Central memory CD4-positive, alpha-beta T cell (primary cell): Measurements from ENCODE around the gene ANO9.
"Not testable (repeated sequence)": the region's sequence is repeated elsewhere in the genome, so short reads cannot be mapped to it uniquely, and the experiment has no call there.

ENCODE experiments used
- DNase-seq: peaks from one replicate; pipeline ENCODE4 v3.0.0; 2022

ANO9 gene

DNA sequence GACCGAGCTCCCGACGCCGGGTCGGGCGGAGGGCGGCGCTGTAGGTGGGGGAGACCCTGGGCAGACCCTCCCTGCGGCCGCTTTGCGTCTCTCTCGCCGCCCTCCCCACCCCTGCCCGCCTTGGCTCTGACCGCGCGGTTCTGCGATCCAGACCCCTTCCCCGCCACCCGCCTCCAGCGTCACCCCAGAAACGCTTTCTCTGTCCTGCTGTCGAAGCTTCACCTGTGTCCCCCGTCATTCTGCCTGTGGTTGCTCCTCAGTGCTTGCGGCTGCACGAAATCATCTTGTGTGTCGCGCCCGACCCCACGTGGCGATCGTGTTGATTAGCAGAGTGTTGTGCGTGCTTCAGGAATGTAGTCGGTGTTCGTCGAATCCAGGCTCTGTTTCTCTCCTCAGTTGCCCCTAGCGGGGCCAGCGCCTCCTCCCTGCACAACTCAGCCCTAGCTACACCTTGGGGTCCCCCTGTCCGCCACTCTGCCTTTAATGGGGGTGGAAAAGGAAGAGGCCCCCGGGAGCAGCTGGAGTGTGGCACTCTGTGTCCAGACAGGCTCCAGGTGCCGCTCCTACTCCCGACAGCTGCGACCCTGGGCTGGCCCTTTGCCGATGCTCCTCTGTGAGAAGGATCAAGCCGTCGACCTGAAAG lies 9.1 kb upstream of the ANO9 start:
- DNase-seq = peak; percentile 86

DNA sequence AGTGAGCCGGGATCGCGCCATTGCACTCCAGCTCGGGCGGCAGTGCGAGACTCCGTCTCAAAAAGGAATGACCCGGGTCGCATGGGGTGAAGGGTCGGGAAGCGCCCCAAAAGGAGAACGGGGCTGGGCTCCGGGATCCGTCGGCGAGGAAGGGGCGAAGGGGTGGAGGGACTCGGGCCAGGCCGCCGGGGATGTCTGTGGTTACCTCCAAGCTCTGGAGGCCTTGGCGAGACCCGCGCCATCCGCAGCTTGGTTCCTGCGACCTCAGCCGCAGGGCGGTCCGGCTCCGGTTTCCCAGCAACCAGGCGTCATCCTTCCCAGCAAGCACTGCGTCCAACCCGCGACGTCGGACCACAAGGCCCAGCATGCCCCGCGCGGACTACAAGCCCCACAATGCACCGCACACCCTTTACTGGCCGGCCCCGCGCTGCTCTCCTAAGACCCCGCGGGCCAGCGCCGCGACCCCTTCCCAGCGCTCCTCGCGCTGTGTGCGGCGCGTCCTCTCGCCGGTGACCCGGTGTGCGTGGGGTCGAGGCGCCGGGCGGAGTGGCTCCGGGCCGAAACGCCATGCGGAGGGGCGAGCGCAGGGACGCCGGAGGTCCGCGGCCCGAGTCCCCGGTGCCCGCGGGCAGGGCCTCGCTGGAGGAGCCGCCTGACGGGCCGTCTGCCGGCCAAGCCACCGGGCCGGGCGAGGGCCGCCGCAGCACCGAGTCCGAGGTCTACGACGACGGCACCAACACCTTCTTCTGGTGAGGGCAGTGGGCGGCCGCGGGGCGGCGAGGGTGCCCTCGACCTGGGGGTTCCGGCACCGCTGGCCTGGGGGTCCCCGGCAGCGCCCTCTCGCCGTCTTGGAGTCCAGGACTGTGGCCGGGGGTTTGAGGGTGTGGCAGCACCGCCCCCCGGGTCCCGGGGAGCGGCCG lies 8.3 kb upstream of the ANO9 start, which contains the start of gene PTDSS2:
TSS of gene PTDSS2 (plus strand) at position 391 of the 920 bp plus-strand sequence. CDS start at position 568, 177 bp downstream.
- peak; percentile 92 for DNase-seq

DNA sequence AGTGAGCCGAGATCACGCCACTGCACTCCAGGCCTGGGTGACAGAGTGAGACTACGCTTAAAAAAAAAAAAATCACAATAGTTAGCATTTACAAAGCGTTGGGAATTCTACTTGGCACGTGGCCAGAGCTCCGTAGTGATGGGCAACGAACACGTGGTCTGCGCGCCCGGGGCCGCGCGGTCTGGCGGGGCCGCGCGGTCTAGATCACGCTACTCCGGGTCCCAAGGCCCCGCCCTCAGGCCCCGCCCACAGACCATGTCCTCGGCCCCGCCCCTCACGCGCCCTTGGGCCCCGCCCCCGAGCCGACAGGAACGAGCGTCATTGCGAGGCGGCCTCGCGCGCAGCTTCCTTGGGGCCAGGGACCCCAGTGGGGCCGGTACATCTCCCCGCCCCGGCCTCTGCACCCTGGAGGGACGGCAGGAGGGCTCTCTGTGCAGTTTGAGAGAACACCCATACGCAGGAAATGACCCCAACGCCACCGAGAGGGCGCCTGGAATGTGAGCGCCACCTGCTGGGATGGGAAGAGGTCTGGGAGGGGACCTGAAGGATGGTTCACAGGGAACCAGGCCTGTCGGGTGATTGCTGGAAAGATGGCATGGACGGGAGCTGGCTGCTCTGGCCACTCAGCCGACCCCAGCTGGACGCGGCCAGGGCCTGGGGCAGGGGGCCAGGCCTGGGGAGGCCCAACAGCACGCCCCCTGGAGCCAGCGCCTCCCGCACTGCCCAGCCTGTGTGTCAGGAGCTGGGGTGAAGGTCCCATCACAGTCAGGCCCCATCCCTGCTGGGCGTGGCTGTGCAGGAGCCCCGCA lies 6.3 kb upstream of the ANO9 start:
- DNase-seq = peak; percentile 90

DNA sequence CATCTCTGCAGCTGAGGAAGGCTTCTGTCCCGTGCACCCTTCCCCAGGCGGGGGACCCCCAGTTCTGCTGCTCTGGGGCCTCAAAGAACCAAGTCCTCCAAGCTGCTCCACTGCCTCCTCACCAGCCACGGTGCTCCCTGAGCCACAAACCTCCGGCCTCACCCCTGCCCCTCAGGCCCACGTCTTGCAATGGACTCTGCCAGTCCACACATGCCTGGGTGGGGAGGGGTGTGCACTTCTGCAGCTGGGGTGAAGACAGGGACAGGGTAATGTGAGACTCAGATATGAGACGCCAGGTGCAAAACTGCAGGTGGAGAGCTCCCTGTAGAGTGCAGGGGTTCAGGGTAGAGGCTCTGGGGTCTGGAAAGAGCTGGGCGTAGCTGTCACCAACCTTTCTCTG lies 5.1 kb upstream of the ANO9 start:
- DNase-seq = no peak

DNA sequence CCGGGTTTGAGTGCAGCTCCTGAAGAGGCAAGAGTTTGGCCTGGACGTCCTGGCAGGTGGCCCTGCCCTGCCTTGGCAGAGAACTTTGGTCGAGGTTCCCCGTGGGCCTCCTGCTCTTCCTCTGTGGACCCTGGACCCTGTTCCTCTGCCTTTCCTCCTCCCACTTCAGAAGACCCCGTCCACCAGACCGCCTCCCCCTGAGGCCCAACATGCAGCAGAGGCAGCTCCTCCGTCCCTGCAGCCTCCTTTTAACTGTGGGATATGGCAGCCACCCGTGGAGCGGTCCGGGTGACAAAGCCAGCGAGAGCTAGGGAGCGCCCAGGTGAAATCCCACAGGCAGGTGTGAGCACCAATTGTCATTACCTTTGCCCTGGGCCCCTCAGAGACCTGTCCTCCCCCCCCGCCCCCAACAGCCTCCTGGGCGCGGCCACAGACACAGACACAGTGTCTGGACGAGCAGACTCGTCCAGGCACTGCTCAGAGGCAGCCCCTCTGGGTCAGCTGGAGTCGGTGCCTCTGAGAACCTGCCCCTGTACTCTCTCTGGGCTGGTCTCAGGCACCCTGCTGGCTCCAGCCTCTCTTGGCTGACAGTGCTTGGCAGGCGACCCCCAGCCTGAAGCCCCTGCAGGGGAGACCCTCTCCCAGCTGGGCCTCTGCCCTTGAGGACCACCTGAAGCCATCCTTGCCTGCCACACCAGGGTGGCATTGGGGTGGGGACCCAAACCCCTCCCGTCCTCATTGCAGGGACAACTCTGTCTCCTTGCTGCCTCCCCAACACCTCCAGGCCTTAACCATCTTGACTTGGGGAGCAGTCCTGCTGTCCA lies 4.2 kb upstream of the ANO9 start:
- no peak for DNase-seq

DNA sequence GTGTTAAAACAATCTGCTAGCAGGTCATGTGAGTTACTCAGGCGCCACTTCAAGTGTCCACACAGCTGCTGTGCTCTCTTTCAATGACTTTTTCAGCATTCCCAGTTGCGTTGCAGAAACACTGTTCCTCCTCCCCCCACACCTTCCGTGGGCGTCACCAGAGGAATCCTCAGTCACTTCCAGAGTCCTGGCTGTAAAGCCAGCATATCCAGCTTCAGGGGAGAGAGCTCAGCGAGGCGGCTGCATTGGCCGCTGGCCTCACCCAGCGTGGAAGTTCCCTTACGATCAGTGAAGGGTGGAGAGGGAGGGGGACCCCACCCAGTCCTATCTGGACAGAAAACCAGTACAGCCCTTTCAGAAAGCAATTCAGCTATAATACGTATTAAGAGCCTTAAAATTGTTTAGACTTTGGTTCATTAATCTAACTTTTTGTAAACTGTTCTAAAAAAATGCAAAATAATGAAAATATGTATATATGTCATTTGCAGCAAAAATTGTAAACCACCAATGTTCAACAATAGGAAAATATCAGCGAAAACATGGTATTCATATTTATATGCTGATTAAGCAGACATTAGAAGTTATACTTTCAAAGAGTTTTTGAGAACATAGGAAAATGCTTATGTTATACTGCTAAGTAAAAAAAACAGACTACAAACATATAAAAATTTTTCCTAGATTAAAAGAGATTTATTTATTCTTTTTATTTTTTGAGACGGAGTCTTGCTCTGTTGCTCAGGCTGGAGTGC lies 2.8 kb upstream of the ANO9 start:
- no peak for DNase-seq

- no peak for DNase-seq
These were observed 1.9 kb upstream of the ANO9 start for GRCh38 chr11:443542-444199.

GRCh38 chr11:442611-443081 lies 835 bp upstream of the ANO9 start:
- DNase-seq = no peak

DNA sequence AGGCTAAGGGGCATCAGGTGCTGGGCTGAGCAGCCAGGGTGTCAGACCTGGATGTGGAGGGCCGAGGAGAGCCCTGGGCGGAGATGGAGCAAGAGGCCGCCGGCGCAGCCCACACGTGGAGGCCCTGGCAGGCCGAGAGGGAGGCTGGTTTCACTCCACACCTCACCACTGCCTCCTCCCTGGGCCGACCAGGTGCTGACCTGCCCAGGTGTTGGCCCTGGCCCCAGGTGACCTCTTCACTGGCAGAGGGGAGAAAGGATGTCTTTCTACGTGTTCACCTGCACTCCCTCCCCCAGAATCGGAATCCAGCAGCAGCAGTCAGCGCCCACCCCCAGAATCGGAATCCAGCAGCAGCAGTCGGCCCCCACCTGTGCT lies 781 bp downstream of the ANO9 start:
- DNase-seq = no peak

GRCh38 chr11:440065-441042 lies 1.5 kb downstream of the ANO9 start:
- no peak for DNase-seq

GRCh38 chr11:439315-440064 lies 2.3 kb downstream of the ANO9 start:
- DNase-seq = no peak

DNA sequence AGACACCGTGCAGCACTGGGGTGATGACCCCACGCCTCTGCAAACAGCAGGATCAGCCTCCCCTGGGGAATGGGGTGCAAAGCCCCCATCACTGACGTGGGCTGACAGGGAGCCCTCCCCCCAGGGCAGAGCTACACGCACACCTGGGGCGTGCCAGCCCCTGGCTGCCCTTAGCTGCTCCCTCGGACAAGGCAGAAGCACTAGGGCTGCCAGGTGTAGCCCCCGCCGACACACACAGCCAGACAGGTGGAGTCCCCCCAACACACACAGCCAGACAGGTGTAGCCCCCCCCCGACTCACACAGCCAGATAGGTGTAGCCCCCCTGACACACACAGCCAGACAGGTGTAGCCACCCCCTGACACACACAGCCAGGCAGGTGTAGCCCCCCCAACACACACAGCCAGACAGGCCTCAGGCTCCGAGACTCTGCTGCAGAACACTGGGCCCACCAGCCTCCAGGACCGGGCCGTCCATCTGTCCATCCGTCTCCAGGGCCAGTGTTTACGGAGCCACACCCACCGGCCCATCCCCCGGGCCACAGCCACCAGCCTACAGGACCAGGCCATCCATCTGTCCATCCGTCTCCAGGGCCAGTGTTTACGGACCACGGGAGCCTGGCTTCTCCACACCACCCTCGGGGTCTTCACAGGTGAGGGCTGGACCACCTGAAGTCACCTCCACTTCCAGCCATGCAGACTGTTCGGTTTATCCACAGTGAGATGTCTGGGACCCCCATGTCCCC lies 3.5 kb downstream of the ANO9 start:
- no peak for DNase-seq

- no peak for DNase-seq
These were observed 4.5 kb downstream of the ANO9 start for GRCh38 chr11:437228-437870.

DNA sequence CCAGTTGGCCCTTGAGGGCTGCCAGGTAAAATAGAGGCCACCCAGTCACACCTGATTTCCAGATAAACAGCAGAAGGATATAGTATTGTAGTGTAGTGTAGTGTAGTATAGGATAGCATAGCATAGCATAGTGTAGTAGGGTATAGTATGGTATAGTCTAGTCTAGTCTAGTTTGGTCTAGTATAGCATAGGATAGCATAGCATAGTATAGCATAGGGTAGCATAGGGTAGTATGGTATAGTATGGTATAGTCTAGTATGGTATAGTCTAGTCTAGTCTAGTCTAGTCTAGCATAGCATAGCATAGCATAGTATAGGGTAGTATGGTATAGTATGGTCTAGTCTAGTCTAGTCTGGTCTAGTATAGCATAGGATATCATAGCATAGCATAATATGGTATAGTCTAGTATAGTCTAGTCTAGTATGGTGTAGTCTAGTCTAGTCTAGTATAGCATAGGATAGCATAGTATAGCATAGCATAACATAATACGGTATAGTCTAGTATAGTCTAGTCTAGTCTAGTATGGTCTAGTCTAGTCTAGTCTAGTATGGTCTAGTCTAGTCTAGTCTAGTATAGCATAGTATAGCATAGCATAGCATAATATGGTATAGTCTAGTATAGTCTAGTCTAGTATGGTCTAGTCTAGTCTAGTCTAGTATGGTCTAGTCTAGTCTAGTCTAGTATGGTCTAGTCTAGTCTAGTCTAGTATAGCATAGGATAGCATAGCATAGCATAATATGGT lies 6.6 kb downstream of the ANO9 start:
- DNase-seq = not testable (repeated sequence)

- no peak for DNase-seq
These were observed 7.3 kb downstream of the ANO9 start for GRCh38 chr11:434496-434895.

DNA sequence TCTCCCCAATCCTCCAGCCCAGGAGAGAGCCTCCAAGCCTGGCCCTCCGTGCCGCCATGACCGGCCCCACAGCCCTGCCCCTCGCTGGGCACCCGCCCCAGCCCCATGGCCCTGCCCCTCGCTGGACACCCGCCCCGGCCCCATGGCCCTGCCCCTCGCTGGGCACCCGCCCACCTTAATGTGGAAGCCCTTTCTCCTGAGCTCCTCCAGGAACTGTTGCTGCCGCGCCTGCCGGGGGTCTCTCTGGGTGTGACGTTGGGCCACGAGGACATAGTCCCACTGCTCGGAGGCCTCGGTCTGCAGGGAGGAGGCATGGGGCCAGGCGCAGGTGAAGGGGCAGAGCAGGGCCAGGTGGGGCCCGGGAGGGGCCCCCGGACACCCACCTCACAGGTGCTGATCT lies 8.2 kb downstream of the ANO9 start:
- no peak for DNase-seq

- DNase-seq = no peak
These were observed 8.7 kb downstream of the ANO9 start for GRCh38 chr11:433111-433510.
